ENCODE measurements around the gene PCIF1.
"Not testable (repeated sequence)": the region's sequence is repeated elsewhere in the genome, so short reads cannot be mapped to it uniquely, and the experiment has no call there.

Gene PCIF1

GRCh38 chr20:45948261-45948733 lies 13.8 kb downstream of the PCIF1 start:
- no peak for DNase-seq

GRCh38 chr20:45948742-45949541 lies 14.5 kb downstream of the PCIF1 start:
- DNase-seq = no peak

- DNase-seq = no peak
These were observed 15.3 kb downstream of the PCIF1 start for GRCh38 chr20:45949542-45950329.

- DNase-seq = no peak
These were observed 15.8 kb downstream of the PCIF1 start for GRCh38 chr20:45950330-45950646.

GRCh38 chr20:45951925-45952834 lies 17.7 kb downstream of the PCIF1 start:
- DNase-seq = no peak

- DNase-seq = no peak
These were observed 18.4 kb downstream of the PCIF1 start for GRCh38 chr20:45952861-45953260.

- DNase-seq = no peak
These were observed 19.2 kb downstream of the PCIF1 start for GRCh38 chr20:45953672-45954071.

GRCh38 chr20:45956326-45956725 lies 21.8 kb downstream of the PCIF1 start:
- not testable (repeated sequence) for DNase-seq

GRCh38 chr20:45957021-45957941 lies 22.8 kb downstream of the PCIF1 start:
- no peak for DNase-seq

- DNase-seq = no peak
These were observed 24.1 kb downstream of the PCIF1 start for GRCh38 chr20:45958593-45958992.

GRCh38 chr20:45959126-45959525 lies 24.6 kb downstream of the PCIF1 start:
- DNase-seq = no peak

GRCh38 chr20:45959956-45960630 lies 25.6 kb downstream of the PCIF1 start:
- DNase-seq = no peak

GRCh38 chr20:45962031-45962755 lies 27.7 kb downstream of the PCIF1 start:
- no peak for DNase-seq

- DNase-seq = no peak
These were observed 28.8 kb downstream of the PCIF1 start for GRCh38 chr20:45963059-45964005.

GRCh38 chr20:45964006-45964400 lies 29.5 kb downstream of the PCIF1 start:
- DNase-seq = no peak

- no peak for DNase-seq
These were observed 30.9 kb downstream of the PCIF1 start for GRCh38 chr20:45965169-45966002.

- DNase-seq = no peak
These were observed 33.1 kb downstream of the PCIF1 start for GRCh38 chr20:45967551-45968080.

- no peak for DNase-seq
These were observed 33.7 kb downstream of the PCIF1 start for GRCh38 chr20:45968081-45968671.
